HepG2 (cell line): ENCODE data around the gene ADAMTS2. TPM values are rescaled to one million over a fixed set of nuclear protein-coding genes. Genes with fewer than 3 reads are reported as not detected.

ENCODE experiments used
- ATAC-seq: fragments of 200-7000 bp; cut with Tn5 transposase; 3 replicates; pipeline ENCODE4 v1.9.1; 2020; ENCODE audit warnings: mild to moderate bottlenecking, moderate library complexity
- BruUV-seq: library from RNA; stranded (reverse); fragments of 400-500 nt; replicated peaks from 2 replicates; lab custom pipeline; 2021; lab: Mats Ljungman, UMichigan
- CTCF ChIA-PET: fragments of 300-600 bp; formaldehyde crosslinking; extraction: SDS; loops from one replicate; lab custom pipeline; 2021; ENCODE audit warnings: low total read pairs, inconsistent platforms, low intra/inter-chr PET ratio; lab: Yijun Ruan, JAX
- POLR2A ChIA-PET: fragments of 350-600 bp; sonication (Branson Sonifier 250); formaldehyde crosslinking; loops from one replicate; lab custom pipeline; 2020; ENCODE audit warnings: antibody characterized with exemption, inconsistent platforms; lab: Yijun Ruan, JAX
- DNase-seq: peaks from one replicate; pipeline ENCODE4 v3.0.0-alpha.2; 2015; ENCODE audit warnings: low spot score
- FAIRE-seq: peaks from 3 replicates; lab custom pipeline; 2011; peaks lifted over from hg19 to GRCh38; lab: Jason Lieb, UNC
- H2AFZ ChIP-seq: one replicate; pipeline ENCODE4 v1.6.1; 2011; ENCODE audit warnings: low read length, inconsistent platforms
- H3K27ac ChIP-seq: fragments of 300-600 bp; 3 replicates; pipeline ENCODE4 v1.8.0; 2011; ENCODE audit warnings: mixed run types, mild to moderate bottlenecking, mixed read lengths, low read length, inconsistent platforms; ENCODE audit not compliant: insufficient read depth; ENCODE audit errors: extremely low read length
- H3K27me3 ChIP-seq, 2 experiments: fragments of 200-600 bp in 1 of 2; 2 replicates in 1 of 2; 3 replicates in 1 of 2; pipeline versions ENCODE4 v1.6.0 to v1.8.0; 2011; ENCODE audit warnings: low read length in 2 of 2, mild to moderate bottlenecking in 2 of 2, moderate library complexity in 2 of 2, inconsistent platforms in 1 of 2; ENCODE audit not compliant: insufficient read depth in 2 of 2, control insufficient read depth in 1 of 2
- H3K36me3 ChIP-seq, 2 experiments: fragments of 200-600 bp in 1 of 2; replicated peaks in 1 of 2; 2 replicates in 1 of 2; 3 replicates in 1 of 2; pipeline versions ENCODE4 v1.5.1 to v1.8.0; 2011; ENCODE audit warnings: low read length in 2 of 2, inconsistent platforms in 1 of 2; ENCODE audit not compliant: insufficient read depth in 2 of 2, control insufficient read depth in 1 of 2
- H3K4me1 ChIP-seq: 2 replicates; pipeline ENCODE4 v1.5.1; 2012; ENCODE audit warnings: low read length, inconsistent platforms; ENCODE audit not compliant: insufficient read depth
- H3K4me2 ChIP-seq: 2 replicates; pipeline ENCODE4 v1.6.0; 2011; ENCODE audit warnings: low read depth, low read length, inconsistent platforms
- H3K4me3 ChIP-seq, 3 experiments: fragments of 200-600 bp in 1 of 3; sonication (generic), shearing (Covaris generic) in 1 of 3; replicated peaks in 1 of 3; 2 replicates each; pipeline ENCODE4 v1.5.1; 2011 to 2016; ENCODE audit warnings: low read length in 3 of 3, inconsistent platforms in 2 of 3, low read depth in 2 of 3, mild to moderate bottlenecking in 2 of 3, control low read depth in 1 of 3, mixed read lengths in 1 of 3; ENCODE audit not compliant: insufficient read depth in 1 of 3
- H3K79me2 ChIP-seq: one replicate; pipeline ENCODE4 v1.6.1; 2011; ENCODE audit warnings: low read length, inconsistent platforms; ENCODE audit not compliant: insufficient read depth
- H3K9ac ChIP-seq: 2 replicates; pipeline ENCODE4 v1.6.0; 2011; ENCODE audit warnings: mild to moderate bottlenecking, low read depth, low read length, inconsistent platforms; ENCODE audit not compliant: insufficient read depth
- H3K9me3 ChIP-seq: 2 replicates; pipeline ENCODE4 v1.5.1; 2012; ENCODE audit warnings: mild to moderate bottlenecking, low read length
- H4K20me1 ChIP-seq: 2 replicates; pipeline ENCODE4 v1.6.0; 2011; ENCODE audit warnings: inconsistent platforms, mild to moderate bottlenecking, low read length, moderate library complexity; ENCODE audit not compliant: insufficient read depth
- TBX3 ChIP-seq: fragments of 450-650 bp; IDR thresholded peaks from 2 replicates; pipeline ENCODE4 v1.6.1; 2017; ENCODE audit warnings: antibody characterized with exemption, mild to moderate bottlenecking, inconsistent platforms, borderline replicate concordance
- U2AF1 ChIP-seq: fragments of 200-400 bp; formaldehyde crosslinking; optimal IDR thresholded peaks from 2 replicates; pipeline ENCODE3; 2017; ENCODE audit warnings: mild to moderate bottlenecking, low read depth, low read length
- ZNF225 ChIP-seq: sonication (generic); formaldehyde crosslinking; IDR thresholded peaks from 2 replicates; pipeline ENCODE4 v1.4.0; 2020; ENCODE audit warnings: mild to moderate bottlenecking, missing genetic modification reagents
- ZNF713 ChIP-seq: sonication (generic); formaldehyde crosslinking; IDR thresholded peaks from 2 replicates; pipeline ENCODE4 v1.4.0; 2020; ENCODE audit warnings: mild to moderate bottlenecking, missing genetic modification reagents
- WGBS: methylation state at CpG from one replicate; pipeline ENCODE4 v1.1.6; 2017; ENCODE audit warnings: low lambda C conversion rate; 5-methylcytosine and 5-hydroxymethylcytosine counted together
- in situ Hi-C: cut with HindIII; loops from 2 replicates; pipeline ENCODE4 v1.10.0; 2017; ENCODE audit warnings: low pct_unique_long_range_greater_than_20kb; ENCODE audit not compliant: extremely low pct_ligation_motif_present
- intact Hi-C: fragments of 100-400 bp; cut with micrococcal nuclease; formaldehyde crosslinking; loops from one replicate; pipeline ENCODE4 v1.10.0; 2022; ENCODE audit not compliant: unreplicated experiment
- polyA plus RNA-seq, 8 experiments: library from polyadenylated mRNA; depleted of rRNA in 3 of 8; stranded (reverse) in 7 of 8; unstranded in 1 of 8; fragments of >200 nt; fragmentation: Illumina TruSeq in 4 of 8; extraction: Trizol in 4 of 8; gene quantifications; 2 replicates each; pipeline versions ENCODE4 v1.2.1 to v1.2.3, GENCODE V29; 2011 to 2016; ENCODE audit warnings: low read depth in 4 of 8, missing spikeins in 1 of 8, mixed read lengths in 1 of 8; ENCODE audit not compliant: insufficient read depth in 1 of 8
- total RNA-seq, 5 experiments: library from RNA; depleted of rRNA; stranded (reverse); fragments of >200 nt; fragmentation: Illumina TruSeq; extraction: Trizol; gene quantifications; 2 replicates each; pipeline ENCODE4 v1.2.3, GENCODE V29; 2016; ENCODE audit warnings: low read depth in 1 of 5
- TF ChIP-seq, protein P1 (sequence below): IDR thresholded peaks from 2 replicates; pipeline ENCODE4 v1.6.1; 2012; ENCODE audit warnings: low read length, improper control_type of control experiment
- TF ChIP-seq, protein P2 (sequence below): sonication (generic); formaldehyde crosslinking; IDR thresholded peaks from 2 replicates; pipeline ENCODE4 v1.4.0; 2020; ENCODE audit warnings: mild to moderate bottlenecking, missing genetic modification reagents, borderline replicate concordance
- TF ChIP-seq, protein P3 (sequence below): IDR thresholded peaks from 2 replicates; pipeline ENCODE4 v1.6.1; 2016; ENCODE audit warnings: missing compliant biosample characterization, missing genetic modification reagents, borderline replicate concordance
- TF ChIP-seq, protein P4 (sequence below), 2 experiments: IDR thresholded peaks; 2 replicates each; pipeline ENCODE4 v1.6.1; 2011 to 2012; ENCODE audit warnings: low read length in 2 of 2, borderline replicate concordance in 1 of 2, low read depth in 1 of 2, mild to moderate bottlenecking in 1 of 2, moderate library complexity in 1 of 2

Gene ADAMTS2
- total and polyA plus RNA-seq, 2 of the 13 experiments (the other 11 are each of a cell fraction or from before 2014, with no cell fraction given): 0.24 to 3.5 TPM

DNA sequence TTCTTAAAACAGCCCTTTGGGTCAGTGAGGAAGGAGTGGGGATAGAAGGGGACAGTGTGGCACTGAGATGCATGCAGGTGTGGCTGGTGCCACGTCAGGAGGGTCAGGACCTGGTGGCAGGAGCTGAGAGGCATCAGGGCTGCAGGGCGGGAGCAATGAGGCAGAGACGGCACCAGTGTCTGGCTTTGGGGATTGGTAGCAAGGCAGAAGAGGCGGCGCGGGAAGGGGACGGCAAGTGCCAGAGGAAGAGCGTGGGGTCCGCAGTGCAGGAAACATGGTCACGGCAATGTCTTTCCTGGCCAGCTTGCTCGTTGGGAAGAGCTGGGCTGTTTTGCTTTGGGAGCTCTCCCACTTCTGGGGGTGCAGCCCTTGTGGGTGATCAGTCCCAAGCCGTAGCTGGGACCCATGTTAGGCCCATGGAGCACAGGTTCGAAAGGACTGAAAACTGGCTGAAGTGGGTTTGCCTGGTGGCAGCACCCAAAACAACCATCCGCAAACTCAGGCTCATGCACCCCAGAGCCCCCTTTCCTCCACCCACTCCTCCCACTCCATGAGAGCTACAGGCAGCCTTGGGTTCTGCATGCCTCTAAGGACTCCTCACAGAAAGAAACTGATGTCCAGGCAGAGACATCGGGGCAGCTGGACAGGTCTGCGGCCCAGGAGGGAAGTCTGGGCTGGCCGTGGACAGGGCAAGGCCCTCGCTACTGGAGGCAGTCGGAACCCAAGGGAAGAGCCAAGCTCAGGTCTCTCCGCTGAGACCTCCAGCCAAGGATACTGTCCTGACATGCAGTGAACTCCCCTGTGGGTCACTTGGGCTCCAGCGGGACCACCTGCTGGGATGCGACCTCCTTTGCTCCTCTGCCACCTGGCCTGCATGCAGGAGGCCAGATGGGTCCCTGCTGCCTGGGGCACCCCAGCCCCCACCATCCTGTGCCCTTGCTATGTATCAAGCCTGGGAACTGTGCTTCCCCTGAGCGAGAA is 180.6 kb downstream of the ADAMTS2 start:
- Histone ChIP-seq H3K4me1 (no peaks in the 10 kb centered on the region), H3K36me3 (no peaks in the 10 kb centered on the region), H3K27ac (no peak overlapping the region), H3K9me3 (no peaks in the 10 kb centered on the region; the same call in none of the 2 replicates), H3K9ac (no peak overlapping the region), H3K4me3 (no peak overlapping the region), H4K20me1 (no peaks in the 10 kb centered on the region), H2AFZ (no peak overlapping the region), H3K27me3 (peaks cover 3 to 14% of the 10 kb centered on the region in 2 experiments; a peak in 3 of 5 replicates), H3K79me2 (no peaks in the 10 kb centered on the region), H3K4me2 (no peak overlapping the region)
- BruUV-seq: no TSS peak
- no peak for DNase-seq
- 69% methylated on average over 15 of the region's 23 CpGs for WGBS
- ChIA-PET POLR2A (no interaction called here), CTCF (interaction anchor here (1.1 to 1.2 kb wide), 2 partner anchors 110 to 329 kb away, joined by 3 to 4 read pairs; no protein-coding TSS in a partner anchor)
- in situ Hi-C loops: loop anchor here (5.0 kb wide), 2 partner anchors 98 to 333 kb away; no protein-coding TSS in a partner anchor
- intact Hi-C loops: loop anchor here (10.0 kb wide), 1 partner anchor 100 kb away; no protein-coding TSS in a partner anchor
- FAIRE-seq: no peak
- ATAC-seq: no peak
- TF ChIP-seq U2AF1 (no peak), ZNF225 (CRISPR knock-in tag) (no peak), TBX3 (no peak), ZNF713 (CRISPR knock-in tag) (no peak)
- TF ChIP-seq, protein P1, sequence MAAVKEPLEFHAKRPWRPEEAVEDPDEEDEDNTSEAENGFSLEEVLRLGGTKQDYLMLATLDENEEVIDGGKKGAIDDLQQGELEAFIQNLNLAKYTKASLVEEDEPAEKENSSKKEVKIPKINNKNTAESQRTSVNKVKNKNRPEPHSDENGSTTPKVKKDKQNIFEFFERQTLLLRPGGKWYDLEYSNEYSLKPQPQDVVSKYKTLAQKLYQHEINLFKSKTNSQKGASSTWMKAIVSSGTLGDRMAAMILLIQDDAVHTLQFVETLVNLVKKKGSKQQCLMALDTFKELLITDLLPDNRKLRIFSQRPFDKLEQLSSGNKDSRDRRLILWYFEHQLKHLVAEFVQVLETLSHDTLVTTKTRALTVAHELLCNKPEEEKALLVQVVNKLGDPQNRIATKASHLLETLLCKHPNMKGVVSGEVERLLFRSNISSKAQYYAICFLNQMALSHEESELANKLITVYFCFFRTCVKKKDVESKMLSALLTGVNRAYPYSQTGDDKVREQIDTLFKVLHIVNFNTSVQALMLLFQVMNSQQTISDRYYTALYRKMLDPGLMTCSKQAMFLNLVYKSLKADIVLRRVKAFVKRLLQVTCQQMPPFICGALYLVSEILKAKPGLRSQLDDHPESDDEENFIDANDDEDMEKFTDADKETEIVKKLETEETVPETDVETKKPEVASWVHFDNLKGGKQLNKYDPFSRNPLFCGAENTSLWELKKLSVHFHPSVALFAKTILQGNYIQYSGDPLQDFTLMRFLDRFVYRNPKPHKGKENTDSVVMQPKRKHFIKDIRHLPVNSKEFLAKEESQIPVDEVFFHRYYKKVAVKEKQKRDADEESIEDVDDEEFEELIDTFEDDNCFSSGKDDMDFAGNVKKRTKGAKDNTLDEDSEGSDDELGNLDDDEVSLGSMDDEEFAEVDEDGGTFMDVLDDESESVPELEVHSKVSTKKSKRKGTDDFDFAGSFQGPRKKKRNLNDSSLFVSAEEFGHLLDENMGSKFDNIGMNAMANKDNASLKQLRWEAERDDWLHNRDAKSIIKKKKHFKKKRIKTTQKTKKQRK: no peak
- TF ChIP-seq, protein P2, sequence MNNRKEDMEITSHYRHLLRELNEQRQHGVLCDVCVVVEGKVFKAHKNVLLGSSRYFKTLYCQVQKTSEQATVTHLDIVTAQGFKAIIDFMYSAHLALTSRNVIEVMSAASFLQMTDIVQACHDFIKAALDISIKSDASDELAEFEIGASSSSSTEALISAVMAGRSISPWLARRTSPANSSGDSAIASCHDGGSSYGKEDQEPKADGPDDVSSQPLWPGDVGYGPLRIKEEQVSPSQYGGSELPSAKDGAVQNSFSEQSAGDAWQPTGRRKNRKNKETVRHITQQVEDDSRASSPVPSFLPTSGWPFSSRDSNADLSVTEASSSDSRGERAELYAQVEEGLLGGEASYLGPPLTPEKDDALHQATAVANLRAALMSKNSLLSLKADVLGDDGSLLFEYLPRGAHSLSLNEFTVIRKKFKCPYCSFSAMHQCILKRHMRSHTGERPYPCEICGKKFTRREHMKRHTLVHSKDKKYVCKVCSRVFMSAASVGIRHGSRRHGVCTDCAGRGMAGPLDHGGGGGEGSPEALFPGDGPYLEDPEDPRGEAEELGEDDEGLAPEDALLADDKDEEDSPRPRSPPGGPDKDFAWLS (CRISPR knock-in tag): no peak
- TF ChIP-seq, protein P3, sequence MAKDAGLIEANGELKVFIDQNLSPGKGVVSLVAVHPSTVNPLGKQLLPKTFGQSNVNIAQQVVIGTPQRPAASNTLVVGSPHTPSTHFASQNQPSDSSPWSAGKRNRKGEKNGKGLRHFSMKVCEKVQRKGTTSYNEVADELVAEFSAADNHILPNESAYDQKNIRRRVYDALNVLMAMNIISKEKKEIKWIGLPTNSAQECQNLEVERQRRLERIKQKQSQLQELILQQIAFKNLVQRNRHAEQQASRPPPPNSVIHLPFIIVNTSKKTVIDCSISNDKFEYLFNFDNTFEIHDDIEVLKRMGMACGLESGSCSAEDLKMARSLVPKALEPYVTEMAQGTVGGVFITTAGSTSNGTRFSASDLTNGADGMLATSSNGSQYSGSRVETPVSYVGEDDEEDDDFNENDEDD: no peak
- TF ChIP-seq, protein P4, sequence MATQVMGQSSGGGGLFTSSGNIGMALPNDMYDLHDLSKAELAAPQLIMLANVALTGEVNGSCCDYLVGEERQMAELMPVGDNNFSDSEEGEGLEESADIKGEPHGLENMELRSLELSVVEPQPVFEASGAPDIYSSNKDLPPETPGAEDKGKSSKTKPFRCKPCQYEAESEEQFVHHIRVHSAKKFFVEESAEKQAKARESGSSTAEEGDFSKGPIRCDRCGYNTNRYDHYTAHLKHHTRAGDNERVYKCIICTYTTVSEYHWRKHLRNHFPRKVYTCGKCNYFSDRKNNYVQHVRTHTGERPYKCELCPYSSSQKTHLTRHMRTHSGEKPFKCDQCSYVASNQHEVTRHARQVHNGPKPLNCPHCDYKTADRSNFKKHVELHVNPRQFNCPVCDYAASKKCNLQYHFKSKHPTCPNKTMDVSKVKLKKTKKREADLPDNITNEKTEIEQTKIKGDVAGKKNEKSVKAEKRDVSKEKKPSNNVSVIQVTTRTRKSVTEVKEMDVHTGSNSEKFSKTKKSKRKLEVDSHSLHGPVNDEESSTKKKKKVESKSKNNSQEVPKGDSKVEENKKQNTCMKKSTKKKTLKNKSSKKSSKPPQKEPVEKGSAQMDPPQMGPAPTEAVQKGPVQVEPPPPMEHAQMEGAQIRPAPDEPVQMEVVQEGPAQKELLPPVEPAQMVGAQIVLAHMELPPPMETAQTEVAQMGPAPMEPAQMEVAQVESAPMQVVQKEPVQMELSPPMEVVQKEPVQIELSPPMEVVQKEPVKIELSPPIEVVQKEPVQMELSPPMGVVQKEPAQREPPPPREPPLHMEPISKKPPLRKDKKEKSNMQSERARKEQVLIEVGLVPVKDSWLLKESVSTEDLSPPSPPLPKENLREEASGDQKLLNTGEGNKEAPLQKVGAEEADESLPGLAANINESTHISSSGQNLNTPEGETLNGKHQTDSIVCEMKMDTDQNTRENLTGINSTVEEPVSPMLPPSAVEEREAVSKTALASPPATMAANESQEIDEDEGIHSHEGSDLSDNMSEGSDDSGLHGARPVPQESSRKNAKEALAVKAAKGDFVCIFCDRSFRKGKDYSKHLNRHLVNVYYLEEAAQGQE (IDR thresholded peaks at IDR 0.05; ENCODE audit: borderline replicate concordance in 1 of 2, low read depth in 1 of 2, low read length in 2 of 2): no peak
